Thyroid gland (tissue), 4 donors: ENCODE results near the gene ATAD3B. TPM values are rescaled to one million over a fixed set of nuclear protein-coding genes. Genes with fewer than 3 reads are reported as not detected.
"Not testable (repeated sequence)": the region's sequence is repeated elsewhere in the genome, so short reads cannot be mapped to it uniquely, and the experiment has no call there.

Source experiments
- DNase-seq, 2 donors: peaks; one replicate each; pipeline ENCODE4 v3.0.0-alpha.2; 2019
- H3K27ac ChIP-seq, 3 donors: fragments of 200-600 bp; sonication (generic); 1 replicate in 2 of 3; 2 replicates in 1 of 3; pipeline ENCODE4 v1.5.1; 2016 to 2019; ENCODE audit warnings: mild to moderate bottlenecking in 1 of 3, moderate library complexity in 1 of 3
- H3K27me3 ChIP-seq: fragments of 200-600 bp; sonication (generic); one replicate; pipeline ENCODE4 v1.5.1; 2019
- H3K36me3 ChIP-seq, 2 donors: fragments of 200-600 bp; sonication (generic); one replicate each; pipeline ENCODE4 v1.5.1; 2016 to 2019
- H3K4me1 ChIP-seq, 2 donors: fragments of 200-600 bp; sonication (generic); one replicate each; pipeline ENCODE4 v1.5.1; 2017 to 2019
- H3K4me3 ChIP-seq, 3 donors: fragments of 200-600 bp; sonication (generic); replicated peaks in 1 of 3; 1 replicate in 2 of 3; 2 replicates in 1 of 3; pipeline ENCODE4 v1.5.1; 2016; ENCODE audit warnings: mild to moderate bottlenecking in 1 of 3
- H3K9me3 ChIP-seq: fragments of 200-600 bp; sonication (generic); one replicate; pipeline ENCODE4 v1.5.1; 2017
- CTCF ChIP-seq, 6 experiments: fragments of 200-600 bp in 3 of 6; fragments of 450-650 bp in 3 of 6; sonication (generic) in 3 of 6; IDR thresholded peaks; one replicate each; pipeline ENCODE4 v1.5.1; 2016 to 2019; ENCODE audit warnings: antibody characterized with exemption in 6 of 6, mild to moderate bottlenecking in 2 of 6, inconsistent platforms in 1 of 6, moderate library complexity in 1 of 6
- POLR2A ChIP-seq, 2 donors: fragments of 450-650 bp; IDR thresholded peaks; one replicate each; pipeline ENCODE4 v1.6.1; 2017; ENCODE audit warnings: antibody characterized with exemption in 2 of 2, mild to moderate bottlenecking in 2 of 2, moderate library complexity in 1 of 2
- WGBS, 2 donors: methylation state at CpG; one replicate each; pipeline ENCODE4 v1.1.5; 2017; 5-methylcytosine and 5-hydroxymethylcytosine counted together
- intact Hi-C: fragments of 100-400 bp; cut with DNase I; formaldehyde crosslinking; loops from one replicate; pipeline ENCODE4 v1.15.1; 2023
- total RNA-seq, 4 donors: library from RNA; depleted of rRNA; stranded (reverse); fragments of >200 nt; gene quantifications; one replicate each; pipeline ENCODE4 v1.2.3, GENCODE V29; 2016

Gene ATAD3B
- total RNA-seq, 4 donors from 2014 or later, result 13.8 to 29.1 (median 15.0) TPM

- Histone ChIP-seq H3K4me1 (peaks cover 4 to 9% of the 10 kb centered on the region in 2 donors), H3K27me3 (no peaks in the 10 kb centered on the region), H3K4me3 (peak overlapping the region; percentile 63 to 91 (median 90)), H3K36me3 (no peaks in the 10 kb centered on the region), H3K9me3 (no peaks in the 10 kb centered on the region), H3K27ac (peak overlapping the region; percentile 55 to 91 (median 87))
- 14 to 17% methylated on average over 14 to 17 of the region's 17 CpGs for WGBS, 2 donors
- intact Hi-C loops, result no loop called here
- DNase-seq, result no peak
- TF ChIP-seq CTCF (IDR thresholded peaks at IDR 0.05), result no peak
- TF ChIP-seq POLR2A (IDR thresholded peaks at IDR 0.05), result no peak
Measured at GRCh38 chr1:1510912-1511532, 39.5 kb downstream of the ATAD3B start.

- intact Hi-C loops, result no loop called here
- no peaks in the 10 kb centered on the region for H3K27me3 ChIP-seq
- WGBS, 2 donors, result 0 to 1% methylated on average over 11 to 31 of the region's 99 CpGs
Measured at GRCh38 chr1:1511533-1512285, 40.1 kb downstream of the ATAD3B start, which contains the start of gene ATAD3A. Gene ATAD3A, plus strand, starts transcription at chr1:1512162. Its CDS starts 107 bp downstream, at chr1:1512269.

GRCh38 chr1:1512425-1512824, 40.9 kb downstream of the ATAD3B start:
- H3K36me3 ChIP-seq, intact Hi-C loops: not testable (repeated sequence)
- no CpG with 5 or more reads among the region's 52 CpGs for WGBS, 2 donors

More at GRCh38 chr1:1511533-1512285, 40.1 kb downstream of the ATAD3B start, which contains the start of gene ATAD3A:
- no peaks in the 10 kb centered on the region for H3K9me3 ChIP-seq
- no peaks in the 10 kb centered on the region for H3K36me3 ChIP-seq
- DNase-seq, result peak; percentile 99
- TF ChIP-seq POLR2A (IDR thresholded peaks at IDR 0.05), result peak in 1 of 2 donors; percentile 69
- TF ChIP-seq CTCF (IDR thresholded peaks at IDR 0.05), result peak in 1 of 6 experiments; percentile 18
- peak within 1 kb of the TSS; percentile 55 to 91 (median 87) for H3K27ac ChIP-seq
- H3K4me3 ChIP-seq, result peak within 1 kb of the TSS; percentile 63 to 91 (median 90)
- H3K4me1 ChIP-seq, result peaks cover 4 to 6% of the 10 kb centered on the region in 2 donors

GRCh38 chr1:1513675-1514074, 42.1 kb downstream of the ATAD3B start:
- DNase-seq, H3K4me3 ChIP-seq, H3K4me1 ChIP-seq, H3K9me3 ChIP-seq, intact Hi-C loops, H3K27me3 ChIP-seq, H3K27ac ChIP-seq: not testable (repeated sequence)
- WGBS, 2 donors, result 90 to 93% methylated on average over 12 to 16 of the region's 18 CpGs
- peaks cover 0 to 11% of the 10 kb centered on the region in 2 donors for H3K36me3 ChIP-seq

More at GRCh38 chr1:1512425-1512824, 40.9 kb downstream of the ATAD3B start:
- H3K4me3 ChIP-seq, result peak overlapping the region in 1 of 3 donors; percentile 90
- H3K9me3 ChIP-seq, H3K27ac ChIP-seq, H3K27me3 ChIP-seq, H3K4me1 ChIP-seq, DNase-seq: not testable (repeated sequence)

- DNase-seq, H3K27me3 ChIP-seq, H3K9me3 ChIP-seq, H3K4me1 ChIP-seq, H3K27ac ChIP-seq, intact Hi-C loops, H3K4me3 ChIP-seq: not testable (repeated sequence)
- WGBS, 2 donors, result 88 to 96% methylated on average over 10 to 12 of the region's 16 CpGs
- peaks cover 0 to 14% of the 10 kb centered on the region in 2 donors for H3K36me3 ChIP-seq
Measured at GRCh38 chr1:1514376-1514775, 42.8 kb downstream of the ATAD3B start.

GRCh38 chr1:1516923-1517322, 45.4 kb downstream of the ATAD3B start:
- intact Hi-C loops, H3K4me1 ChIP-seq, H3K27me3 ChIP-seq, H3K4me3 ChIP-seq, DNase-seq, H3K27ac ChIP-seq, H3K9me3 ChIP-seq: not testable (repeated sequence)
- WGBS, 2 donors, result 91 to 94% methylated on average over 7 to 8 of the region's 14 CpGs
- peaks cover 0 to 19% of the 10 kb centered on the region in 2 donors for H3K36me3 ChIP-seq
